ENCODE measurements around the gene PRPH.
"Not testable (repeated sequence)": the region's sequence is repeated elsewhere in the genome, so short reads cannot be mapped to it uniquely, and the experiment has no call there.

PRPH gene

DNA sequence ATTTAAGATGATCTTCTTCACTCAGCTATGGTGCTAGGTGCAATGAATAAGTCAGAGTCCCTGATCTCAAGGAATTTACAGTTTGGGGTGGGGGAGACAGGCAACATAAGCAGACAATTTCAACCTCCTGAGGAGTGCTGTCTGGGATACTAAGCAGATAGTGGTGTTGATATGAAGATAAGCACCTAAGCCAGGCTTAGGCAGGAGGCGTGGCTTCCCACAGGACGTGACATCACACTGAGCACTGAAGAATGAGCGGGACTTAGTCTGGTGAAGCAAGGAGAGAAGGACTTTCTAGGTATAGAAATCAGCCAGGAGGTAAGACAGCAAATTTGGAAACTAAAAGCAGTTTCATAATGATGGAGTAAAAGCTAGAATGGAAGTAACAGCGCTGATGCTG, 6.8 kb downstream of the PRPH start:
- DNase-seq (ENCODE audit: low read depth): no peak

DNA sequence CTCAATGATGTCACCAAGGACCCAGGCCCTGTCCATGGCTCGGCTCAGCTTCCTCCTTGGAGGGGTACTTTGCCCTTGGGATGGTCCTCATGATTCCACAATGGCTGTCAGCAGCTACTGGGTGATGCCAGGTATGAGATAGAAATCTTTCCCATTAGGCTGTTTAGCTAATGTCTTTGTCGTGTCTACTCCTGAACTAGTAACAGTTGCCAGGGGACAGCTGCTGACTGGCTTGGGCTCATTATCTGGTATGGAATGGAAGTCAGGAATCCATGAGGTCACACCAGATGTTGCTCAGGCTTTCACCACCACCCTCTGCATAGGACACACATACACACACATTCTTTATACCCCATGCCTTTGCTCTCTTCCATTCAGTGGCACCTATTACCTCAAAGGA, 9.2 kb downstream of the PRPH start:
- DNase-seq (ENCODE audit: low read depth): no peak

DNA sequence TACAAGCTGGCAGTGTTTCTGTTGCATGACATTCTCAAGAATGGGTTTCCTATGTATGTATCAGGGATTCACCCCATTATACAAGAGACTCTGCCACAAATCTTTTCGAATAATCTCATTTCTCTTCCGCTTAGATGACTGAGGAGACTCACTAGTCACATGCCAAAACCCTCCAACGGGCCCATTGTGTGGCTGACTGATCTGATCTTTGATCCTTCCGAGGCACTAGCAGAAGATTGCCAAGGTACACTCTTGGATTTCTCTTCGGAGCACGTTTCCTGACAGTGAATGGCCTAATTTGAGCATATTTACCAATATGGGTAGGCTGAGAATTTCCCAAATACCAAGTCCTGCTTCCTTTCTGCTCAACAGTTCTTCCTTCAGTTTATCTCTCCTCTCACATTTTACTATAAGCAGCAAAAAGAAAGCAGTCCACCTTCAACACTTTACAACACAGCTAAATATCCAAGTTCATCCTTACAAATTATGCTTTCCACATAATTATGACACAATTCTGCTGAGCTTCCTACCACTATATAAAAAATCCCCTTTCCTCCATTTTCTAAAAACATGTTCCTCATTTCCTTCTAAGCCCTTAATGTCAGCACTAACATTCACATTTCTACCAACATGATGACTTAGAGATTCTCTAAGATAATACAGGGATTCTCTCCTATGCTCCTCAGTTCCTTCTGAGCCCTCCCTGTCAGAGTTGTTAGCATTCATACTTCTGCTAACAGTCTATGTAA, 11.0 kb downstream of the PRPH start:
- no peak for DNase-seq (ENCODE audit: low read depth)

DNA sequence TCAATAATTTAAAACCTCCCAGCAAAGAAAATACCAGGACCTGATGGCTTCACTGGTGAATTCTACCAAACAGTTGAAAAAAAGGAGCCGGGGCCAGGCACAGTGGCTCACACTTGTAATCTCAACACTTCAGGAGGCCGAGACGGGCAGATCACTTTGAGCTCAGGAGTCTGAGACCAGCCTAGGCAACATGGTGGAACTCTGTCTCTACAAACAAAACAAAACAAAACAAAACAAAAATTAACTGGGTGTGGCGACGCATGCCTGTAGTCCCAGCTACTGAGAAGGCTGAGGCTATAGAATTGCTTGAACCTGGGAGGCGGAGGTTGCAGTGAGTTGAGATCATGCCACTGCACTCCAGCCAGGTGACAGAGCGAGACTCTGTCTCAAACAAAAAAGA, 14.4 kb downstream of the PRPH start:
- no peak for DNase-seq (ENCODE audit: low read depth)

DNA sequence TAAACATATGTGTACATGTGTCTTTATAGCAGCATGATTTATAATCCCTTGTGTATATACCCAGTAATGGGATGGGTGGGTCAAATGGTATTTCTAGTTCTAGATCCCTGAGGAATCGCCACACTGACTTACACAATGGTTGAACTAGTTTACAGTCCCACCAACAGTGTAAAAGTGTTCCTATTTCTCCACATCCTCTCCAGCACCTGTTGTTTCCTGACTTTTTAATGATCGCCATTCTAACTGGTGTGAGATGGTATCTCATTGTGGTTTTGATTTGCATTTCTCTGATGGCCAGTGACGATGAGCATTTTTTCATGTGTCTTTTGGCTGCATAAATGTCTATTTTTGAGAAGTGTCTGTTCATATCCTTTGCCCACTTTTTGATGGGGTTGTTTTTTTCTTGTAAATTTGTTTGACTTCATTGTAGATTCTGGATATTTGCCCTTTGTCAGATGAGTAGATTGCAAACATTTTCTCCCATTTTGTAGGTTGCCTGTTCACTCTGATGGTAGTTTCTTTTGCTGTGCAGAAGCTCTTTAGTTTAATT, 15.6 kb downstream of the PRPH start:
- DNase-seq (ENCODE audit: low read depth): not testable (repeated sequence)

DNA sequence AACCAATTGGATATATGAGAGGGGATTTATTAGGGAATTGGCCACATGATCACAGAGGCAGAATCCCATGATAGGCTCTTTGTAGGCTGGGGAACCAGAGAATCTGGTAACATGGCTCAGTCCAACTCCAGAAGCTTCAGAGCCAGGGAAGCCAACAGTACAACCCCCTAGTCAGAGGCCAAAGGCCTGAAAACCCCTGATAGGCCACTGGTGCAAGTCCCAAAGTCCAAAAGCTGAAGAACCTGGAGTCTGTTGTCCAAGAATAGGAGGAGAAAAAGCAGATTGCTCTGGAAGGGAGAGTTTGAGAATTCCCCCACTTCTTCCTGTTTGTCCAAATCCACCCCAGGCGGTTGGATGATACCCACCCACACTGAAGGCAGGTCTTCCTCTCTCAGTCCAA, 19.9 kb downstream of the PRPH start:
- DNase-seq (ENCODE audit: low read depth): no peak

DNA sequence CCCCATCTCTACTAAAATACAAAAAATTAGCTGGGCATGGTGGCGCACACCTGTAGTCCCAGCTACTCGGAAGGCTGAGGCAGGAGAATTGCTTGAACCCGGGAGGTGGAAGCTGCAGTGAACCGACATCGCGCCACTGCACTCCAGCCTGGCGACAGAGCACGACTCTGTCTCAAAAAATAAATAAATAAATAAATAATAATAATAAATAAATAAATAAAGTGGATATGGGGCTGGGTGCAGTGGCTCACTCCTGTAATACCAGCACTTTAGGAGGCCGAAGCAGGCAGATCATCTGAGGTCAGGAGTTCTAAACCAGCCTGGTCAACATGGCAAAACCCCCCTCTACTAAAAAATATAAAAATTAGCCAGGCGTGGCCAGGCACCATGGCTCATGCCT, 22.2 kb downstream of the PRPH start:
- not testable (repeated sequence) for DNase-seq (ENCODE audit: low read depth)

DNA sequence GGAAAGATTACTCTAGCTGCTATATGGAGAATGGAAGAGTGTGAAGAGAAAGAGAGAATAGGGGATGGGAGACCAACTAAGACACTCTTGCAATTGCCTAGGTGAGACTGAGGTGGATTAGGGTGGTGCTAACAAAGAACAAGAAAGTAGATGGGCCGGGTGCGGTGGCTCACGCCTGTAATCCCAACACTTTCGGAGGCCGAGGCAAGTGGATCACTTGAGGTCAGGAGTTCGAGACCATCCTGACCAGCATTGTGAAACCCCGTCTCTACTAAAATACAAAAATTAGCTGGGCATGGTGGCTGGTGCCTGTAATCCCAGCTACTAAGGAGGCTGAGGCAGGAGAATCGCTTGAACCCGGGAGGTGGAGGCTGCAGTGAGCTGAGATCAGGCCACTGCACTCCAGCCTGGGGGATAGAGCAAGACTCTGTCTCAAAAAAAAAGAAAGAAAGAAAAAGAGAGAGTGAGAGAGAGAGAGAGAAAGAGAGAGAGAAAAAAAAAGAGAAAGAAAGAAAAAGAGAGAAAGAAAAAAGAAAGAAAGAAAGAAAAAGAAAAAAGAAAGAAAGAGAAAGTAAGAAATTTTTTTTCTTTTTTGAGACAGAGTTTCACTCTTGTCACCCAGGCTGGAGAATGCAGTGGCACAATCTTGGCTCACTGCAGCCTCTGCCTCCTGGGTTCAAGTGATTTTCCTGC, 25.6 kb downstream of the PRPH start:
- not testable (repeated sequence) for DNase-seq (ENCODE audit: low read depth)

DNA sequence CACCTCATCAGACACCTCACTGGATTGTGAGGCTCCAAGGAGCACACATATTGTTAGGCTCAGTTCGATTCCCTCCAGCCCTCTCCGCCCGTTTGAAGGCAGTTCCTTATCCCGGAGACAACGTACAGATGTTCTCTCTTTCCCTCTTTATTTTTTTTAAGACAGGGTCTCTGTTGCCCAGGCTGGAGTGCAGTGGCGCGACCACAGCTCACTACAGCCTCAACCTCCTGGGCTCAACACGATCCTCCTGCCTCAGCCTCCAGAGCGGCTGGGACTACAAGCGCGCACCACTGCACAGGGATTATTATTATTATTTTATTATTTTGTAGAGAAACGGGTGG, 27.4 kb downstream of the PRPH start:
- DNase-seq (ENCODE audit: low read depth): no peak

DNA sequence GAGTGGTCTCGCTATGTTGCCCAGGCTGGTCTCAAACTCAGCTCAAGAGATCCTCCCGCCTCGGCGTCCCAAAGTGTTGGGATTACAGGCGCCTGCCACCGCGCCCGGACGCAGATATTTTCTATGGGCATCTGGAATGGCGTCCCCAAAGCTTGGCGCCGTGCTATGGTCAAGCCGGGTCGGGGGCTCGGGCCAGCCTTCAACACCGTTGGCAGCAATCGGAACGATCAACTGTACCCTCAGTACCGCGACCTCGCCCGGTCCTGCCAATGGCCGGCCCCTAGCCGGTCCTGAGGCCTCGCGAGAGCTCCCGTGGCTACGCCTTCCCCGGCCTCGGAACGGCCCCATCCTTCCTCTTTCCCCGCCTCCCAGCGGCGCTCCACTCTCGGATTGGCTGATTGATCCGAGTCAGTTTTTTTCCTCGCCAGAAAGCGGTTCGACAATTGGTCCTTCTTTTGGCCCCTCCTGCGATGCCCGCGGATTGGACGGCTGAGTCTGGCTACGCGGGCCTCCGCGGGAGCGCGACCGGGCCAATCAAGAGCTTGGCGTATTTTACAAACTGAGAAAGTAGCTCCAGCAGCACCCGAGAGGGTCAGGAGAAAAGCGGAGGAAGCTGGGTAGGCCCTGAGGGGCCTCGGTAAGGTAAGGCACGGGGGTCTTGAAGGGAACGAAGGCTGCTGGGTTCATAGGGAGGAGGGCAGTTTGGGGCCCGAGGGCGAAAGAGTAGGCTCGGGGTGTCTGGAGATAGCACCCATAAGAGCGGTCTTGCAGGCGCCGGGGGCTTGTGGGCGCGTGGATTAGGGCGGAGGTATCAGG, 28.0 kb downstream of the PRPH start, which contains the start of gene TROAP:
Gene TROAP (plus strand): TSS at position 548 of the 816 bp plus-strand sequence. CDS start 354 bp downstream, outside the sequence.
- peak; percentile 95 for DNase-seq (ENCODE audit: low read depth)

DNA sequence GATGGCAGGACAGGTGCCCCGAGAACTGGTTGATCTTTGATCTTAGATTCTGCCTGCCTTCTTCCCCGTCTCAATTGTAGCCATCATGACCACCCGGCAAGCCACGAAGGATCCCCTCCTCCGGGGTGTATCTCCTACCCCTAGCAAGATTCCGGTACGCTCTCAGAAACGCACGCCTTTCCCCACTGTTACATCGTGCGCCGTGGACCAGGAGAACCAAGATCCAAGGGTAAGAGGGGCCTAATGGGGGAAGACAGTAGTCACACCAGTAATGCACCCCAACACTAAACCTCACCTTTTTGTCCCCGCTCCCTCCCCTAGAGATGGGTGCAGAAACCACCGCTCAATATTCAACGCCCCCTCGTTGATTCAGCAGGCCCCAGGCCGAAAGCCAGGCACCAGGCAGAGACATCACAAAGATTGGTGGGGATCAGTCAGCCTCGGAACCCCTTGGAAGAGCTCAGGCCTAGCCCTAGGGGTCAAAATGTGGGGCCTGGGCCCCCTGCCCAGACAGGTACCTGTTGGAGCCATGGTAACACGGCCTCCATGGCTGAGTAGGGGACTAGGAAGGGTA, 28.7 kb downstream of the PRPH start:
- DNase-seq (ENCODE audit: low read depth): no peak

DNA sequence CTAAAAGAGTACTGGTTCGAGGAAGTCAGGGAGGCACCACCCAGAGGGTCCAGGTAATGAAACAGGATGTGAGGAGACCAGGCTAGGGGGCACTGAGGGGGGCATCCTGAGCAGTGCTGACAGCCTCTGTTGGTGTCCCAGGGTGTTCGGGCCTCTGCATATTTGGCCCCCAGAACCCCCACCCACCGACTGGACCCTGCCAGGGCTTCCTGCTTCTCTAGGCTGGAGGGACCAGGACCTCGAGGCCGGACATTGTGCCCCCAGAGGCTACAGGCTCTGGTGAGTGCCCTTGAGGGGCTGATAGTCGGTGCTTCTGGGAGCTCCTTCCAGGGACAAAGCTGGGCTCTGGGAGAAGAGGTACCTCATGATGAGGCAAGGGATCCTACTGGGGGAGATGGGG, 30.7 kb downstream of the PRPH start:
- no peak for DNase-seq (ENCODE audit: low read depth)

DNA sequence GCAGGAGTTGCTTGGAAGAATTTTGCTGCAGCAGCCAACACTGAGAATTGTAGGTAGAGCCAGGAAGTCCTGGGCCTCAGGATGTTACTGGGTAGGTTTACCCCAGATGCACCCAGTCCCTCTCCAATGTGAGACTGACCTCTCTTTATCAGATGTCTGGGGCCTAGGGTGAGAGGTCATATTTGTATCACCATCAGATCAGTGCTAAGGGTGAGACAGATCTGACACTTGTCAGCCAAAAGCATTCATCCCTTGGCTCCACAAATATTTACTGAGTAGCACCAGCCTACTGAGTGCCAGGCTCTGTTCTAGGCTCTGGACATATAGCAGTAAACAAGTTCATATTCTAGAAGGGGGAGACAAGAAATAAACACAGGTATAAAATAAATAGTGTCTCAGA, 32.4 kb downstream of the PRPH start:
- no peak for DNase-seq (ENCODE audit: low read depth)

DNA sequence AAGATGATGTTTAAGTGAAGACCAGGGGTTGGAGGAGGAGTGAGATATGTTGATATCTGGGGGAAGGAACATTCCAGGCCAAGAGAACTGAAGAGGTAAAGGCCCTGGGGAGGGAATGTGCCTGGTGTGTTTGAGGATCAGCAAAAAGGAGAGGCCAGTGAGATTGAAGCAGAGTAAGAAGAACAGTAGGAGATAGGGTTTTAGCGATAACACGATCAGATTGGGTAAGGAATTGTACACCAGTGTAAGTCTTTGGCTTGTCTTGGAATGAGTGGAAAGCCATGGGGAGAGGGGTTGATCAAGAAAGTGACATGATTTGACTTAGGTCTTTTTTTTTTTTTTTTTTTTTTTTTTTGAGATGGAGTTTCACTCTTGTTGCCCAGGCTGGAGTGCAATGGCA, 32.9 kb downstream of the PRPH start:
- no peak for DNase-seq (ENCODE audit: low read depth)

DNA sequence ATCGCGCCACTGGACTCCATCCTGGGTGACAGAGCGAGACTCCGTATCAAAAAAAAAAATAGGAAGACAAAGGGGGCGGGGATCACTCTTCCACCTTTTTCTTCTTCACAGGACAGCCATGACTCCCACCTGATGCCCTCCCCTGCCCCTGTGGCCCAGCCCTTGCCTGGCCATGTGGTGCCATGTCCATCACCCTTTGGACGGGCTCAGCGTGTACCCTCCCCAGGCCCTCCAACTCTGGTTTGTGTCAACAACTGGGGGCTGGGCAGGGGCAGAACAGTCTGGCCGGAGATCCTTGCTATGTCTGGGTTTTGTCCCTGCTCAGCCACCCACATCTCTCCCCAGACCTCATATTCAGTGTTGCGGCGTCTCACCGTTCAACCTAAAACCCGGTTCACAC, 33.9 kb downstream of the PRPH start:
- DNase-seq (ENCODE audit: low read depth): no peak

DNA sequence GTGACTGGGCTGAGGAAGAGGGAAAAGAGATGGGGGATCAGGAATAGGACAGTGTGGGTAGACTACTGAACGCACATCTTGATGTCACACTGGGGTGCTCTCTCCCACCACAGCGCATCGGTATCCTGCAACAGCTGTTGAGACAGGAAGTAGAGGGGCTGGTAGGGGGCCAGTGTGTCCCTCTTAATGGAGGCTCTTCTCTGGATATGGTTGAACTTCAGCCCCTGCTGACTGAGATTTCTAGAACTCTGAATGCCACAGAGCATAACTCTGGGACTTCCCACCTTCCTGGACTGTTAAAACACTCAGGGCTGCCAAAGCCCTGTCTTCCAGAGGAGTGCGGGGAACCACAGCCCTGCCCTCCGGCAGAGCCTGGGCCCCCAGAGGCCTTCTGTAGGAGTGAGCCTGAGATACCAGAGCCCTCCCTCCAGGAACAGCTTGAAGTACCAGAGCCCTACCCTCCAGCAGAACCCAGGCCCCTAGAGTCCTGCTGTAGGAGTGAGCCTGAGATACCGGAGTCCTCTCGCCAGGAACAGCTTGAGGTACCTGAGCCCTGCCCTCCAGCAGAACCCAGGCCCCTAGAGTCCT, 35.2 kb downstream of the PRPH start:
- DNase-seq (ENCODE audit: low read depth): no peak

DNA sequence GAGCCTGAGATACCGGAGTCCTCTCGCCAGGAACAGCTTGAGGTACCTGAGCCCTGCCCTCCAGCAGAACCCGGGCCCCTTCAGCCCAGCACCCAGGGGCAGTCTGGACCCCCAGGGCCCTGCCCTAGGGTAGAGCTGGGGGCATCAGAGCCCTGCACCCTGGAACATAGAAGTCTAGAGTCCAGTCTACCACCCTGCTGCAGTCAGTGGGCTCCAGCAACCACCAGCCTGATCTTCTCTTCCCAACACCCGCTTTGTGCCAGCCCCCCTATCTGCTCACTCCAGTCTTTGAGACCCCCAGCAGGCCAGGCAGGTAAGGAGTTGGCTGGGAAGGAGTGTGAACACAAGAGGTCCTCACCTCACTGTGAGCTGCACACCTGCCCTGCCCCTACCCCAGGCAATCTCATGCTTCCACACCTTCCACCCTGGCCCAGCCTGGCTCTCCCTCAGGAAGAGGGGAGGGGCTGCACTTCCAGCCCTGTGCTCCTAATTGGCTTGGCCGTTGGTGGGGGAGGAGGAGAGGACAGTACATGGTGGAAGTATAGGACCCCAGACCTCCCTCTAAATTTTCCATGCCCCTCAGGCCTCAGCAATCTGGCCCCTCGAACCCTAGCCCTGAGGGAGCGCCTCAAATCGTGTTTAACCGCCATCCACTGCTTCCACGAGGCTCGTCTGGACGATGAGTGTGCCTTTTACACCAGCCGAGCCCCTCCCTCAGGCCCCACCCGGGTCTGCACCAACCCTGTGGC, 35.9 kb downstream of the PRPH start:
- DNase-seq (ENCODE audit: low read depth): no peak

DNA sequence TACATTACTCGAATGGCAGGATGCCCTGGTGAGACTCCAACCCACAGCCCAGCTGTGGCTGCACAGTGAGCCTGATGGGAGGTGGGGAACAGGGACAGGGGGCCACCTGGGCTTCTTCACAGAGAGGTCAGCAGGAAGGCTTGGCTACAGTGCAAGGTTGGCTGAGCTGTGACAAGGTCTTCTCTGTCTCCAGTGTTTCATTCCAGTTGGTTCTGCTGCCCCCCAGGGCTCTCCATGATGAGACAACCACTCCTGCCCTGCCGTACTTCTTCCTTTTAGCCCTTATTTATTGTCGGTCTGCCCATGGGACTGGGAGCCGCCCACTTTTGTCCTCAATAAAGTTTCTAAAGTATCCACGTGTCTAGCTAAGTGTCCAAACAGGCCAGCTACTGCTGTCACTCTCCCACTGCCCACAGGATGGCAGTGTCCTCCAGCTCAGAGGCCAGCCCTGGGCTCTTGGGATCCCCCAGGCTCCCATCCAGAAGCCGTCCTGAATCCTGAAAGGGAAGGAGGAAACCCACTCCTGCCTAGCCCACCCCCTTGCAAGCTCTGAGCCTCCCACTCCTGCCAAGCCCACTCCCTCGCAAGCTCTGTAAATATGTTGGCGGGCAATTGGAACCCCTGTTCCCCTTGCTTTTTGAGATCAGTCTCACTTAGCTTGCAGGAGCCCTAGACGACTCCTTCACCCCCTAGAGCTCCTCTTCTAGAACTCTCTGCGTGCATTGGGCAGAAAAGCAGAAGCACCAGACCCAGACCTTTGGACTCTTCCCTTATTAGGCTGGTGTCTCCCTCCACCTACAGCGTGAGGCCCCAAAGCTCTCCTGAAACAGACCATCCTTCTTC, 36.7 kb downstream of the PRPH start:
- no peak for DNase-seq (ENCODE audit: low read depth)

DNA sequence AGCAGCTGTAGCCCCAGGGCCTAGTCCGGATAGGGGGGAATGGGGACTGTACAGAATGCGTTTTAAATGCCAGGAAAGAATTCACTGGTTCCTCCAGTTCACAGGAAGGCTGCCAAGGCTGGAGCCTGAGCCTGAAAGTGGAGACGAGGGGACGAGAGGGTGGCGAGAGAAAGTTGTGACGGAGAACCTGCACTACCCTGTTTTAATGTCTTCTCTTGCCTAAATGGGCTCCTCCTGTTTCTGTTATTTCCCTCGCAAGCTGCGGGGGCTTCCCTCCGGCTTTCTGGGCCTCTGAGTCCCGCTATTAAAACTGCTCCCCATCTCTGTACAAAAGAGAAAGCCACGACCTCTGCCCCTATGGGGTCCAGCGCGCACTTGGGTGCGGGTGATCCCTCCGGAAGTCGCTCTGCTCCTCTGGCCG, 37.5 kb downstream of the PRPH start:
- DNase-seq (ENCODE audit: low read depth): no peak

DNA sequence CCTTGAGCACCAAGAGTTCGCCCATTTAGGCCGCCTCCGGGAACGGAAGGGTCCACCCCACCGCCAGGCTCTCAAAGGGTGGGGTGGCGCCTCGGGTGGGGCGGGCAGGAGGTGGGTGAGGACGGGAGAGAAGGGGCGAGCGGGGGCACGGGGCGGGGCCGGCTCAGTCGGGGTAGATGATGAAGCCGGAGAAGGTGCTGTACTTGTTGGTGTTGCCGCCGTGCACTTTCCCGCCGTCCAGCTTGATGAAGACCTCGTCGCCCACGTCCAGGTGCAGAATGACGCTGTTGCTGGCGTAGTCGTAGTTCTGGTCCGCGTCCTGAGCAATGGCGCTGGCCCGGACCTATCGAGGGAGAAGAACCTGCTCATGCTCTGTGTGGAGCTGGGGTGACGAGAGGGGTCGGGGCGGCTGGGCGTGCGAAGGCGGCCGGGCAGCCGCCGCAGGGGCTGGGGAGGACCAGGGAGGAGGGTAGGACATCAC, 38.0 kb downstream of the PRPH start:
- no peak for DNase-seq (ENCODE audit: low read depth)
